Measurements from ENCODE around the gene SMIM24. TPM values are rescaled to one million over a fixed set of nuclear protein-coding genes. Genes with fewer than 3 reads are reported as not detected.
"Not testable (repeated sequence)": the region's sequence is repeated elsewhere in the genome, so short reads cannot be mapped to it uniquely, and the experiment has no call there.

Gene SMIM24
- total and polyA plus RNA-seq, 9 of the 15 experiments (the other 6 are each of a cell fraction or from before 2014, with no cell fraction given): 0.45 to 12.3 (median 1.4) TPM; not detected in 1

- H3K4me3 ChIP-seq; intact Hi-C loops (cut with micrococcal nuclease); H3K27me3 ChIP-seq (ENCODE audit: control insufficient read depth in 2 of 2, insufficient read depth in 2 of 2, low read length in 2 of 2); CTCF ChIA-PET (ENCODE audit: low intra/inter-chr PET ratio); ATAC-seq; H3K9ac ChIP-seq (ENCODE audit: insufficient read depth in 1 of 2, low read depth in 2 of 2, low read length in 2 of 2); H3K4me2 ChIP-seq (ENCODE audit: insufficient read depth, low read length); FAIRE-seq; H3K27ac ChIP-seq (ENCODE audit: extremely low read depth, low read depth, low read length); H3K9me3 ChIP-seq (replicated peaks; ENCODE audit: control insufficient read depth, insufficient read depth, low read depth, low read length); in situ Hi-C loops (cut with MboI); DNase-seq (ENCODE audit: extremely low read depth in 1 of 4, low spot score in 3 of 4); BruUV-seq (replicated peaks); H2AFZ ChIP-seq (ENCODE audit: low read depth, low read length): not testable (repeated sequence)
- Histone ChIP-seq H3K4me1 (replicated peaks in 1 of 2; ENCODE audit: control insufficient read depth in 2 of 2, insufficient read depth in 2 of 2, low read length in 2 of 2) (peaks cover 18 to 81% of the 10 kb centered on the region in 2 experiments; a peak in 4 of 5 replicates), H3K79me2 (ENCODE audit: control insufficient read depth, insufficient read depth, low read length) (peaks cover 73% of the 10 kb centered on the region), H4K20me1 (replicated peaks; ENCODE audit: control insufficient read depth, insufficient read depth, low read length) (peaks cover 49% of the 10 kb centered on the region), H3K9me1 (ENCODE audit: control insufficient read depth, insufficient read depth, low read length) (peaks cover 14% of the 10 kb centered on the region), H3K36me3 (ENCODE audit: control insufficient read depth, insufficient read depth, low read length) (peaks cover 38% of the 10 kb centered on the region; the same call in 2 of the 3 replicates)
- 91% methylated on average over 12 of the region's 18 CpGs for WGBS (ENCODE audit: insufficient coverage, low coverage, missing lambda C conversion rate)
- POLR2A ChIA-PET: interaction anchor here (0.6 kb wide), 1 partner anchor 83 kb away, joined by 4 read pairs; no protein-coding TSS in a partner anchor
These were observed 27.9 kb upstream of the SMIM24 start for GRCh38 chr19:3508121-3508661.

- Histone ChIP-seq H3K9ac (ENCODE audit: insufficient read depth in 1 of 2, low read depth in 2 of 2, low read length in 2 of 2) (peak overlapping the region; percentile 30 to 94; a peak in 2 of 4 replicates), H3K4me1 (replicated peaks in 1 of 2; ENCODE audit: control insufficient read depth in 2 of 2, insufficient read depth in 2 of 2, low read length in 2 of 2) (peaks cover 21 to 81% of the 10 kb centered on the region in 2 experiments; a peak in 4 of 5 replicates), H3K9me1 (ENCODE audit: control insufficient read depth, insufficient read depth, low read length) (peaks cover 14% of the 10 kb centered on the region), H3K36me3 (ENCODE audit: control insufficient read depth, insufficient read depth, low read length) (peaks cover 38% of the 10 kb centered on the region; the same call in 2 of the 3 replicates), H3K4me2 (ENCODE audit: insufficient read depth, low read length) (peak overlapping the region; percentile 88), H3K9me3 (replicated peaks; ENCODE audit: control insufficient read depth, insufficient read depth, low read depth, low read length) (no peaks in the 10 kb centered on the region), H4K20me1 (replicated peaks; ENCODE audit: control insufficient read depth, insufficient read depth, low read length) (peaks cover 45% of the 10 kb centered on the region), H3K79me2 (ENCODE audit: control insufficient read depth, insufficient read depth, low read length) (peaks cover 67% of the 10 kb centered on the region), H2AFZ (ENCODE audit: low read depth, low read length) (no peak overlapping the region), H3K27me3 (ENCODE audit: control insufficient read depth in 2 of 2, insufficient read depth in 2 of 2, low read length in 2 of 2) (no peaks in the 10 kb centered on the region), H3K27ac (ENCODE audit: extremely low read depth, low read depth, low read length) (peak overlapping the region; percentile 41; the same call in 1 of the 3 replicates), H3K4me3 (peak overlapping the region; percentile 99)
- WGBS (ENCODE audit: insufficient coverage, low coverage, missing lambda C conversion rate): 54% methylated on average over 25 of the region's 31 CpGs
- ChIA-PET CTCF (ENCODE audit: low intra/inter-chr PET ratio) (no interaction called here), POLR2A (interaction anchor here (0.6 to 1.0 kb wide), 2 partner anchors 13 to 84 kb away, joined by 4 read pairs; no protein-coding TSS in a partner anchor)
- no peak for ATAC-seq
- TSS peak; percentile 37 for BruUV-seq (replicated peaks)
- intact Hi-C loops (cut with micrococcal nuclease): no loop called here
- peak; percentile 42 for FAIRE-seq
- in situ Hi-C loops (cut with MboI): no loop called here
- DNase-seq (ENCODE audit: extremely low read depth in 1 of 4, low spot score in 3 of 4): peak; percentile 37 to 57 (median 50)
- TF ChIP-seq HDGF (IDR thresholded peaks at IDR 0.05) (peak; percentile 52; the same call in 1 of the 2 replicates), PCBP2 (IDR thresholded peaks at IDR 0.05; ENCODE audit: low read depth, low read length, poor library complexity, severe bottlenecking) (no peak), ZNF655 (CRISPR knock-in tag; IDR thresholded peaks at IDR 0.05) (no peak), JUN (IDR thresholded peaks at IDR 0.05; ENCODE audit: borderline replicate concordance, low read depth, low read length) (peak; percentile 56; the same call in 1 of the 2 replicates), JUN (CRISPR knock-in tag; IDR thresholded peaks at IDR 0.05; ENCODE audit: borderline replicate concordance) (no peak), XRCC4 (IDR thresholded peaks at IDR 0.05; ENCODE audit: extremely low read depth, insufficient read depth, insufficient read length) (no peak), GABPB1 (CRISPR knock-in tag; IDR thresholded peaks at IDR 0.05) (peak; percentile 34; the same call in 1 of the 2 replicates), ATF1 (CRISPR knock-in tag; IDR thresholded peaks at IDR 0.05) (no peak), ATF1 (tag; IDR thresholded peaks at IDR 0.05) (no peak), RAD21 (CRISPR knock-in tag; conservative IDR thresholded peaks at IDR 0.05 in 1 of 2, IDR thresholded peaks at IDR 0.05 in 1 of 2) (no peak), POLR2G (IDR thresholded peaks at IDR 0.05; ENCODE audit: low read depth, low read length) (peak; percentile 41; the same call in 1 of the 2 replicates)
These were observed 27.2 kb upstream of the SMIM24 start for GRCh38 chr19:3507371-3508120.
